VCaP (cell line): ENCODE results near the gene STIP1.
A peak's percentile ranks its signal among the peaks of the same experiment; 100 is the strongest.

Experiments
- H3K27ac ChIP-seq: fragments of 450-650 bp; 2 replicates; pipeline ENCODE4 v1.5.1; 2017
- TF ChIP-seq, protein P1 (sequence below): fragments of 450-650 bp; conservative IDR thresholded peaks from 2 replicates; pipeline ENCODE4 v1.5.1; 2017; ENCODE audit warnings: mild to moderate bottlenecking, moderate library complexity

The STIP1 gene

DNA sequence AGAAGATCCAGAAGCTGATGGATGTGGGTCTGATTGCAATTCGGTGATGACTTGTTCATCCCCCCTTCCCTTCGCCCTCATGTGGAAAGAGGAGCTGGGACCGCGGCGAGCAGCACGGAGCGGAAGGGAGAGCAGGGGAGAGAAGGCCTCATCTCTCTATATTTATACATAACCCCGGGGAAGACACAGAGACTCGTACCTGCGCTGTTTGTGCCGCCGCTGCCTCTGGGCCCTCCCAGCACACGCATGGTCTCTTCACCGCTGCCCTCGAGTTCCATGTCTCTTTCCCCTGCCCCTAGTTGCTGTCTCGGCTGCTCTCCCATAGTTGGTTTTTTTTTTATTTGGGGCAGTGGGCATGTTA is 18.1 kb downstream of the STIP1 start:
- peak overlapping the region; percentile 19 for H3K27ac ChIP-seq

DNA sequence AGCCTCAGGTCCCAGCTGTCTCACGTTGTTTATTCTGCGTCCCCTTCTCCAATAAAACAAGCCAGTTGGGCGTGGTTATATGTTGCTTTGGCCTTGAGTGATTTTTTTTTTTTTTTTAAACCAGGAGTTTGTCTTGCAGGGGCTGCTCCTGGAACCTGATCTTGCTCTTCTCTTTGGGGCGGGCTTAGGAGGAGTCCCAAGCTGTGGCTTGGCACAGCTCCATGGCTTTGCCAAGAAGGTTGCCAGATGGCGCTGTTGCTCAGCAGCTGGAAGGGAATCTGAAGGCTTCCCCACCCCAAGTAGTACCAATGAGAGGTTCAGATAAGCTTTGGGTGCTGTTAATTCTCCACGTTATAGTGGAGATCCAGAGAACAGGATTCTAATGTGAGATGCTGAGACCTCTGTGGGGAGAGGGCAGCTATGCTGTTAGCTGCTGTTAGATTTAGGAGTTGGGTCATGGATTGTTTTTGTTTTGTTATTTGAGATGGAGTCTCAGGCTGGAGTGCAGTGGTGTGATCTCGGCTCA is 18.6 kb downstream of the STIP1 start:
- peak overlapping the region; percentile 19 for H3K27ac ChIP-seq
- TF ChIP-seq, protein P1, sequence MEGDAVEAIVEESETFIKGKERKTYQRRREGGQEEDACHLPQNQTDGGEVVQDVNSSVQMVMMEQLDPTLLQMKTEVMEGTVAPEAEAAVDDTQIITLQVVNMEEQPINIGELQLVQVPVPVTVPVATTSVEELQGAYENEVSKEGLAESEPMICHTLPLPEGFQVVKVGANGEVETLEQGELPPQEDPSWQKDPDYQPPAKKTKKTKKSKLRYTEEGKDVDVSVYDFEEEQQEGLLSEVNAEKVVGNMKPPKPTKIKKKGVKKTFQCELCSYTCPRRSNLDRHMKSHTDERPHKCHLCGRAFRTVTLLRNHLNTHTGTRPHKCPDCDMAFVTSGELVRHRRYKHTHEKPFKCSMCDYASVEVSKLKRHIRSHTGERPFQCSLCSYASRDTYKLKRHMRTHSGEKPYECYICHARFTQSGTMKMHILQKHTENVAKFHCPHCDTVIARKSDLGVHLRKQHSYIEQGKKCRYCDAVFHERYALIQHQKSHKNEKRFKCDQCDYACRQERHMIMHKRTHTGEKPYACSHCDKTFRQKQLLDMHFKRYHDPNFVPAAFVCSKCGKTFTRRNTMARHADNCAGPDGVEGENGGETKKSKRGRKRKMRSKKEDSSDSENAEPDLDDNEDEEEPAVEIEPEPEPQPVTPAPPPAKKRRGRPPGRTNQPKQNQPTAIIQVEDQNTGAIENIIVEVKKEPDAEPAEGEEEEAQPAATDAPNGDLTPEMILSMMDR, result peak; percentile 100

More for the DNA sequence above, 18.1 kb downstream of the STIP1 start:
- TF ChIP-seq, protein P1, result no peak

DNA sequence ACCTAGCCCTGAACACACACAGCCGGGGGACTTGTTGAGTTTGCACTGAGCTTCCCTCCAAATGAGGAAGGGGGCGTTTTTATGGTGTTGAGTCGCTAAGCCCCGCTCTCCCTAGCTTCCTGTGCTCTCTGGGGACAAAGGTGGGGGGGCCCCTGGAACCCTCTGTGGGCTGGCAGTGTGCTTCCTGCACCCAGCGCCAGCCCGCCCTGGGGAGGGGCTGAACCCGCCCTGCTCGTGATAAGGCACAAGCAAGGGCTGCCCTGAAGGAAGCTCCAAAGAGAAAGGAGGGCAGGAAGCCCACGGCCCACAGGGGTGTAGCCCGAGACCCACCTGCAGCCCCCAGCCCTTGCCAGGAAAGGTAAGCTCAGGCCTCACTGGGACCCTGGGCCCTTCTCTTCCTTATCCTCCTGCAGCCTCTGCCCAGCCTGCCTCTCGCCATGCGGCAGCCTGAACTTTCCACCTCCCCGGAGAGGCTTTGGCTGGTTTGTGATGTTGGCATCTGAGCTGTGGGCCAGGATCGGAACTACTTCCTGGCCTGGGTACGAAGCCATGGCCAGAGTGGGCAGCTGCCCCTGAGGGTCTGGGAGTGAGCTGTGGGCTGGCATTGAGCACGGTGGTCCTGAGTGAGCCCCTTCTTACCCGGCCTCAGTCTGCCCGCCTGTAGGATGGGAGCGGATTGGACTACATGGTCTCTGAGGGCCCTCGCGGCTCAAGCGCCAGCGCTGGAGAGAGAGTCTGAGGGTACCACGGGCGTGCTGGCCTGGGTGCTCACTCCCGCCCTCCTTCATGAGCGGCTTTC is 20.7 kb downstream of the STIP1 start, which contains the start of gene FERMT3:
Gene FERMT3, plus strand, starts transcription at position 265 of the 799 bp plus-strand sequence. CDS start 644 bp downstream, outside the sequence.
- peak within 1 kb of the TSS; percentile 19 for H3K27ac ChIP-seq
- TF ChIP-seq, protein P1, result no peak

DNA sequence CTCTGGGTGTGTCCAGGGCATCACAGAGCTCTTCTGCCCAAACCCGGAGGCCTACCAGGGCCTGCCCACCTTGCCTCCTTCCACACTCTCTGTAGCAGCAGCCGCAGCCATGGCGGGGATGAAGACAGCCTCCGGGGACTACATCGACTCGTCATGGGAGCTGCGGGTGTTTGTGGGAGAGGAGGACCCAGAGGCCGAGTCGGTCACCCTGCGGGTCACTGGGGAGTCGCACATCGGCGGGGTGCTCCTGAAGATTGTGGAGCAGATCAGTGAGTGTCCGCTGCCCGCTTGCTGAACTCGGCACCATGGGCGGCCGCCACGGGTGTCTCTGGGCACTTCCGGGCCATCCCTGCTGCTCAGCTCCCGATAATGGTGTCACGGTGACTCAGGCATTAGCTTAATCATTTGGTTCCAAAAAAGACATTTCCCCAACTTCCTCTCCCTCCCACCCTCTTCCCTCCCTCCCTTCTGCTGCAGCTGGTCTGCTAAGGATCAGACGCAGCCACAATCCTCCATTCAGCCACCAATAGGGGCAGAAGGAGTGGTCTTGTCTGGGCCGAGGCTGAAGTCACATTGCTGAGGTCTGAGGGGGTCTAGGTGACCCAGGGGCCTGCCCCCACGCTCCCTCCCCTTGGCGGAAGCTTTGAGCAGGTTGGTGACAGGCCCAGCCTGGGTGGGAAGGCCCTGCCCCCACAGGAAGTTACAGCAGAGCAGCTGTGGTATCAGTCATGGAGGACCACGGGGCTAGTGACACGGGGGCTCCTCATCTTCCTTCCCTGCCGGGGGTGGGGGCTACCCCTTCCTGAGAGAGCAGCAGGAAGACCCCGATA is 21.5 kb downstream of the STIP1 start:
- TF ChIP-seq, protein P1, result no peak
- H3K27ac ChIP-seq, result peak overlapping the region; percentile 2

DNA sequence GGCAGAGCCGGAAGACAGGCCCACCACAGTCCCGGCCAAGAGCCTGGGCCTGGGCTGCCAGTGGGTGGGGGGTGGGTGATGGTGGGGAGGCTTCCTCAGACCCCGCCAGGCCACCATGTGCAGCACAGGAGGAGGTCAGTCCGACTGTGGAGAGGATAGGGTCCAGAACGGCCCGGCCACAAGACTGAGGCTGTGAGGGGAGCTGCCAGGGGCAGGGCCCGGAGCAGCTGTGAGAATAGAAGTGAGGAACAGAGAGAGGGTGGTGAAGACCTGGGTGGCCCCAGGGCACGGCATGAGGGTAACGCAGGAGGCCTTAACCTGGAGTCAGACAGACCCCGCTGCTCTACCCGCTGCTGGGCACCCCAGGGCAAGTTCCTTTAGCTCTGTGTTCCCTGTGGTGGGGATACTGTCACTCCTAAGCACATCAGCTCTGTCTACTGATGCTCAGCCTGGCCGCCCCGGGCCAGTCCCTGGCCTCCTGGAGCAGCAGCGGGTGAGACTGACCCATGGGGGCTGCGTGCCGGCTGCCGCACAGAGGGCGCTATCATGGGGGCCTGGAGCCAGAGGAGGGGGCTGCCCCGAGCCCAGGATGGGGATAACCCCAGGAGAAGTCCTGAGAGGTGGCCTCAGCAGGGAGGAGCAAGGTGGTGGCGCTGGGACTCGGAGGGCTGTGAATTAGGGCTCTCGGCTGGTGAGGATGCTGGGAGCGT is 22.3 kb downstream of the STIP1 start:
- H3K27ac ChIP-seq, result peak overlapping the region; percentile 2
- TF ChIP-seq, protein P1, result no peak

DNA sequence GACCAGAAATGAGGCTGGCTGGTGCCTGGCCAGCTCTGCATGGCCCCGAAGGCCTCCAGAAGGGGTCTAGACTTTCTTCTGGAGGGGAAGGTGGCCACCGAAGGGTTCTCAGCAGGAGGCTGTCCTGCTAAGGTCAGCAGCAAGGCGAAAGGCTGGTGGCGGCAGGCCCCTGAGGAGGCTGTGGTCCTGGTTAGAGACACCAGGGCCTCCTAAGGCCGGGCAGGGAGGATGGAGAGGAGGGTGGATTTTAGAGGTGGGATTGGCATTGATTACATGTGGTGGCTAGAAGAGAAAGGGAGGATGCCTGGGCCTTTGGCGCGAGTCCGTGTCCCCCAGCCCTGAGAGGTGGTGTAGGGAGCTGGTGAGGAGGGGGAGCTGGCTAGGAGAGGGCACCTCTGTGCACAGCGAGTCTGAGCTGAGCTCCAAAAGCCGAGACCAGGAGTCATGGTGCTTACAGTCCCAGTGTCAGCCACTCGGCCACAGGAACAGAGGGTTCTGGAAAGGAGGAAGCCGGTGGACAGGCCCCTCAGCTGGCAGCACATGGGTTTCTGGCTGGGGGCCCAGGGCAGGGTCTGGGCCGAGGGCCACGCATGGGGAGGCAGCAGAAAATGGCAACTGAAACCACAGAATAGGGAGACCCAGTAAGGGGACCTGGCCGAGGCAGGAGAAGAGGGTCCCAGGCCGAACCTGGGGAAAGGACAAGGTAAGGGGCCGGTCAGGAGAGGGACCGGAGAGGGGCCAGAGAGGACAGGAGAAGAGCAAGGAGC is 23.0 kb downstream of the STIP1 start:
- TF ChIP-seq, protein P1, result no peak
- H3K27ac ChIP-seq, result peak overlapping the region; percentile 2
